ENCODE measurements around the gene FAR2.

FAR2 gene

DNA sequence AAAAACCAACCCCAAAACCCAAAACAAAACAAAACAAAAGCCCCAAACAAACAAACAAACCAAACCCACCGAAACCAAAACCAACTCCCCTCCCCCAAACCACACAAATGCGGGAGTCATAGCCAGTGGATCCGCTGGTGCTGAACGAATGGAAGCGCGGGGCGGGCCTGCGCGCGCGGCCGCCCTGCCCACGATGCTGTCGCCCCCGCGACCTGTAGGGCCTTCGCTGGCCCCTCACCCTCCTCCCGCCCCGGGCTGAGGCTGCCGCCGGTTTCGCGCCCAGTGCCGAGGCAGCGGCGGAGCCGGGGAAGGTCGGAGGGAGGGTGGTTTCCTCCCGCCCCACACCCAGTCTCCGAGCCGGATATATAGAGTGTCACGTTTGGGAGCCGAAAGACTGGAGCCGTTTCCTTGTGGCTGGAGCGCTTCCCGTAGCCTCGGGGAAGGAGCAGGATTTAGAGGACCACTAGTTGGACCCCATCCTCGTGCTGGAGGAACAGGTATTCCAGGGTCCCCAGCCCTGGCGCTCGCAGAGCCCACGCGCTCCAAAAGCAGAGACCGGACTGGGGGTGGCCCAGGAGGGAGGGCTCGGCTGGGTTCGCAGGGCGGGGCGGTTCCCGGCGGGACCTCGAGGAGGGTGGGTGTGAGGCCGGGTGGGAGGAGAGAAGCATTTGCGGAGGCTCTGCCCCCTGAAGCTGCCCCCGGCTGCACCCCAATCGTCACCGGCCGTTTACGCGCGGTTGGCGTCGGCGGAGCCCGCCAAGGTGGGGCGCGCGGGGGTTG, at the start of gene FAR2:
FAR2 (plus strand) TSS at position 368 of the 780 bp plus-strand sequence. CDS start 121,172 bp downstream, outside the sequence.
- peak; percentile 53 for DNase-seq (ENCODE audit: low spot score)
- no peak for TF ChIP-seq CTCF (IDR thresholded peaks at IDR 0.05; ENCODE audit: borderline replicate concordance, control extremely low read depth, extremely low read depth, insufficient read depth, missing control alignments)
- in situ Hi-C loops (cut with MboI; ENCODE audit: low sequenced_read_pairs, unreplicated experiment): no loop called here

DNA sequence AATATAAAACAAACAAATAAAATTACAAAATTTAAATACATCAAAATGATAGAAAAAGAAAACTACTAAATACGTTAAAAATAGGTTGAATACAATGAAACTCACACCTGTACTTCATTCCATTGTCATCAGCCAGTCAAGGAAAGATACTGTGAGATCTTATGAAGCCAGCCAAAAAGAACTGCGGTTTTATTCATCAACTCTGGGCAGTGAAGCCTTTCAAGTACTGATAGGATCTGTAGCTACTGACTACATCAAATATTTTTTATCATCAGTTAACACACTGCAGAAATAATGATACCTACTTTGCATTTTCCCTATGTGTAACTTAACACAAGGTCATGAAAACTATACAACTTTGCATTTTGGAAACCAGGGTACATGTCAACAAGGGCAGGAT, 46.3 kb upstream of the FAR2 start:
- in situ Hi-C loops (cut with MboI; ENCODE audit: low sequenced_read_pairs, unreplicated experiment): no loop called here
- TF ChIP-seq CTCF (IDR thresholded peaks at IDR 0.05; ENCODE audit: borderline replicate concordance, control extremely low read depth, extremely low read depth, insufficient read depth, missing control alignments): no peak
- DNase-seq (ENCODE audit: low spot score): no peak

GRCh38 chr12:29103539-29103974, 45.5 kb upstream of the FAR2 start:
- in situ Hi-C loops (cut with MboI; ENCODE audit: low sequenced_read_pairs, unreplicated experiment): no loop called here
- no peak for TF ChIP-seq CTCF (IDR thresholded peaks at IDR 0.05; ENCODE audit: borderline replicate concordance, control extremely low read depth, extremely low read depth, insufficient read depth, missing control alignments)
- peak; percentile 44 for DNase-seq (ENCODE audit: low spot score)

GRCh38 chr12:29104516-29104915, 44.6 kb upstream of the FAR2 start:
- TF ChIP-seq CTCF (IDR thresholded peaks at IDR 0.05; ENCODE audit: borderline replicate concordance, control extremely low read depth, extremely low read depth, insufficient read depth, missing control alignments): no peak
- no peak for DNase-seq (ENCODE audit: low spot score)
- in situ Hi-C loops (cut with MboI; ENCODE audit: low sequenced_read_pairs, unreplicated experiment): no loop called here

- TF ChIP-seq CTCF (IDR thresholded peaks at IDR 0.05; ENCODE audit: borderline replicate concordance, control extremely low read depth, extremely low read depth, insufficient read depth, missing control alignments): no peak
- no peak for DNase-seq (ENCODE audit: low spot score)
- in situ Hi-C loops (cut with MboI; ENCODE audit: low sequenced_read_pairs, unreplicated experiment): no loop called here
Measured at GRCh38 chr12:29110506-29111442, 38.3 kb upstream of the FAR2 start.

- TF ChIP-seq CTCF (IDR thresholded peaks at IDR 0.05; ENCODE audit: borderline replicate concordance, control extremely low read depth, extremely low read depth, insufficient read depth, missing control alignments): no peak
- DNase-seq (ENCODE audit: low spot score): no peak
- in situ Hi-C loops (cut with MboI; ENCODE audit: low sequenced_read_pairs, unreplicated experiment): no loop called here
Measured at GRCh38 chr12:29113101-29113500, 36.0 kb upstream of the FAR2 start.

Data from GM13976 (cell line).